Activated naive CD4-positive, alpha-beta T cell treated with anti-CD3 and anti-CD28 coated beads, Interleukin-2, amount 50 U/mL, for 24 hours (primary cell): Measurements from ENCODE around the gene NSFL1C.

ENCODE experiments used
- H3K27ac Mint-ChIP-seq: one replicate; pipeline ENCODE4 v1.8.0; 2021; ENCODE audit warnings: mild to moderate bottlenecking, mixed read lengths
- H3K27me3 Mint-ChIP-seq: one replicate; pipeline ENCODE4 v1.8.0; 2021; ENCODE audit warnings: mixed read lengths
- H3K36me3 Mint-ChIP-seq: one replicate; pipeline ENCODE4 v1.8.0; 2021; ENCODE audit warnings: mixed read lengths
- H3K4me1 Mint-ChIP-seq: one replicate; pipeline ENCODE4 v1.8.0; 2021; ENCODE audit warnings: mixed read lengths
- H3K4me3 Mint-ChIP-seq: one replicate; pipeline ENCODE4 v1.8.0; 2021; ENCODE audit warnings: mild to moderate bottlenecking, mixed read lengths
- H3K9me3 Mint-ChIP-seq: one replicate; pipeline ENCODE4 v1.8.0; 2021; ENCODE audit warnings: mixed read lengths

Gene NSFL1C

GRCh38 chr20:1471242-1471641 lies 4.6 kb upstream of the NSFL1C start:
- H3K4me3 Mint-ChIP-seq = no peak overlapping the region

GRCh38 chr20:1469925-1470571 lies 3.4 kb upstream of the NSFL1C start:
- peaks cover 5% of the 10 kb centered on the region for H3K27me3 Mint-ChIP-seq
- no peak overlapping the region for H3K27ac Mint-ChIP-seq
- H3K4me3 Mint-ChIP-seq = no peak overlapping the region
- H3K4me1 Mint-ChIP-seq = peaks cover 25% of the 10 kb centered on the region
- H3K9me3 Mint-ChIP-seq = no peaks in the 10 kb centered on the region
- H3K36me3 Mint-ChIP-seq = no peaks in the 10 kb centered on the region

More at GRCh38 chr20:1471242-1471641, 4.6 kb upstream of the NSFL1C start:
- no peak overlapping the region for H3K27ac Mint-ChIP-seq
- H3K4me1 Mint-ChIP-seq = peaks cover 15% of the 10 kb centered on the region
- peaks cover 5% of the 10 kb centered on the region for H3K27me3 Mint-ChIP-seq
- H3K9me3 Mint-ChIP-seq = no peaks in the 10 kb centered on the region
- no peaks in the 10 kb centered on the region for H3K36me3 Mint-ChIP-seq

GRCh38 chr20:1469306-1469905 lies 2.8 kb upstream of the NSFL1C start:
- H3K27me3 Mint-ChIP-seq = peaks cover 5% of the 10 kb centered on the region
- no peaks in the 10 kb centered on the region for H3K36me3 Mint-ChIP-seq
- H3K9me3 Mint-ChIP-seq = no peaks in the 10 kb centered on the region
- H3K4me3 Mint-ChIP-seq = no peak overlapping the region
- H3K4me1 Mint-ChIP-seq = peaks cover 31% of the 10 kb centered on the region
- no peak overlapping the region for H3K27ac Mint-ChIP-seq

- H3K27me3 Mint-ChIP-seq = peaks cover 5% of the 10 kb centered on the region
- H3K4me3 Mint-ChIP-seq = no peak overlapping the region
- H3K27ac Mint-ChIP-seq = no peak overlapping the region
- no peaks in the 10 kb centered on the region for H3K9me3 Mint-ChIP-seq
- H3K4me1 Mint-ChIP-seq = peaks cover 44% of the 10 kb centered on the region
- H3K36me3 Mint-ChIP-seq = no peaks in the 10 kb centered on the region
These were observed 1.5 kb upstream of the NSFL1C start for GRCh38 chr20:1468117-1468624.

- H3K36me3 Mint-ChIP-seq = no peaks in the 10 kb centered on the region
- peaks cover 5% of the 10 kb centered on the region for H3K27me3 Mint-ChIP-seq
- no peaks in the 10 kb centered on the region for H3K9me3 Mint-ChIP-seq
- H3K4me3 Mint-ChIP-seq = peak overlapping the region; percentile 91
- H3K4me1 Mint-ChIP-seq = peaks cover 47% of the 10 kb centered on the region
- H3K27ac Mint-ChIP-seq = peak overlapping the region; percentile 81
These were observed 887 bp upstream of the NSFL1C start for GRCh38 chr20:1467355-1468116.

- peak overlapping the region; percentile 91 for H3K4me3 Mint-ChIP-seq
- H3K27me3 Mint-ChIP-seq = peaks cover 5% of the 10 kb centered on the region
- peak overlapping the region; percentile 81 for H3K27ac Mint-ChIP-seq
- H3K9me3 Mint-ChIP-seq = no peaks in the 10 kb centered on the region
- no peaks in the 10 kb centered on the region for H3K36me3 Mint-ChIP-seq
- peaks cover 51% of the 10 kb centered on the region for H3K4me1 Mint-ChIP-seq
These were observed 369 bp upstream of the NSFL1C start for GRCh38 chr20:1467082-1467354.

- Mint-ChIP-seq H3K36me3 (peaks cover 3% of the 10 kb centered on the region), H3K9me3 (no peaks in the 10 kb centered on the region), H3K4me1 (peaks cover 64% of the 10 kb centered on the region), H3K27ac (peak overlapping the region; percentile 89), H3K27me3 (no peaks in the 10 kb centered on the region), H3K4me3 (peak overlapping the region; percentile 91)
These were observed 1.0 kb downstream of the NSFL1C start for GRCh38 chr20:1465470-1466210.

GRCh38 chr20:1463971-1464570 lies 2.6 kb downstream of the NSFL1C start:
- H3K36me3 Mint-ChIP-seq = peaks cover 7% of the 10 kb centered on the region
- no peaks in the 10 kb centered on the region for H3K27me3 Mint-ChIP-seq
- H3K27ac Mint-ChIP-seq = no peak overlapping the region
- H3K4me3 Mint-ChIP-seq = peak overlapping the region; percentile 91
- H3K4me1 Mint-ChIP-seq = peaks cover 69% of the 10 kb centered on the region
- no peaks in the 10 kb centered on the region for H3K9me3 Mint-ChIP-seq

GRCh38 chr20:1462834-1463233 lies 3.8 kb downstream of the NSFL1C start:
- peaks cover 10% of the 10 kb centered on the region for H3K36me3 Mint-ChIP-seq
- H3K27ac Mint-ChIP-seq = no peak overlapping the region
- peak overlapping the region; percentile 23 for H3K4me3 Mint-ChIP-seq
- H3K9me3 Mint-ChIP-seq = no peaks in the 10 kb centered on the region
- H3K4me1 Mint-ChIP-seq = peaks cover 64% of the 10 kb centered on the region
- H3K27me3 Mint-ChIP-seq = no peaks in the 10 kb centered on the region

- Mint-ChIP-seq H3K4me3 (no peak overlapping the region), H3K27me3 (no peaks in the 10 kb centered on the region), H3K4me1 (peaks cover 55% of the 10 kb centered on the region), H3K9me3 (no peaks in the 10 kb centered on the region), H3K36me3 (peaks cover 10% of the 10 kb centered on the region), H3K27ac (peak overlapping the region; percentile 12)
These were observed 4.6 kb downstream of the NSFL1C start for GRCh38 chr20:1462001-1462400.

GRCh38 chr20:1460275-1460674 lies 6.4 kb downstream of the NSFL1C start:
- no peaks in the 10 kb centered on the region for H3K9me3 Mint-ChIP-seq
- peaks cover 46% of the 10 kb centered on the region for H3K4me1 Mint-ChIP-seq
- no peak overlapping the region for H3K27ac Mint-ChIP-seq
- H3K27me3 Mint-ChIP-seq = no peaks in the 10 kb centered on the region
- H3K36me3 Mint-ChIP-seq = peaks cover 10% of the 10 kb centered on the region
- H3K4me3 Mint-ChIP-seq = no peak overlapping the region

GRCh38 chr20:1457992-1458391 lies 8.7 kb downstream of the NSFL1C start:
- Mint-ChIP-seq H3K9me3 (no peaks in the 10 kb centered on the region), H3K27ac (no peak overlapping the region), H3K36me3 (peaks cover 25% of the 10 kb centered on the region), H3K27me3 (no peaks in the 10 kb centered on the region), H3K4me1 (peaks cover 24% of the 10 kb centered on the region), H3K4me3 (no peak overlapping the region)

- Mint-ChIP-seq H3K4me1 (peaks cover 12% of the 10 kb centered on the region), H3K36me3 (peaks cover 28% of the 10 kb centered on the region), H3K27ac (no peak overlapping the region), H3K9me3 (no peaks in the 10 kb centered on the region), H3K27me3 (no peaks in the 10 kb centered on the region), H3K4me3 (no peak overlapping the region)
These were observed 10.3 kb downstream of the NSFL1C start for GRCh38 chr20:1456300-1456699.

- Mint-ChIP-seq H3K27me3 (no peaks in the 10 kb centered on the region), H3K27ac (no peak overlapping the region), H3K4me1 (no peaks in the 10 kb centered on the region), H3K9me3 (no peaks in the 10 kb centered on the region), H3K4me3 (no peak overlapping the region), H3K36me3 (peaks cover 23% of the 10 kb centered on the region)
These were observed 15.6 kb downstream of the NSFL1C start for GRCh38 chr20:1450926-1451491.

GRCh38 chr20:1449370-1449769 lies 17.3 kb downstream of the NSFL1C start:
- no peak overlapping the region for H3K4me3 Mint-ChIP-seq
- H3K36me3 Mint-ChIP-seq = peaks cover 16% of the 10 kb centered on the region
- no peak overlapping the region for H3K27ac Mint-ChIP-seq
- no peaks in the 10 kb centered on the region for H3K4me1 Mint-ChIP-seq
- H3K9me3 Mint-ChIP-seq = no peaks in the 10 kb centered on the region
- H3K27me3 Mint-ChIP-seq = no peaks in the 10 kb centered on the region
